IPS DF 6.9 (cell line): ENCODE measurements around the gene CPT1B.

Experiments
- DNase-seq: peaks from one replicate; pipeline ENCODE4 v3.0.0-alpha.2; 2013; ENCODE audit warnings: low read depth, low spot score
- H3K27ac ChIP-seq: one replicate; pipeline ENCODE4 v1.5.1; 2013; ENCODE audit warnings: low read length, control low read depth
- H3K27me3 ChIP-seq: 2 replicates; pipeline ENCODE4 v1.6.1; 2013; ENCODE audit warnings: mild to moderate bottlenecking, low read length; ENCODE audit not compliant: control insufficient read depth, insufficient read depth
- H3K36me3 ChIP-seq: 2 replicates; pipeline ENCODE4 v1.6.1; 2013; ENCODE audit warnings: low read length; ENCODE audit not compliant: control insufficient read depth, insufficient read depth
- H3K4me1 ChIP-seq: 2 replicates; pipeline ENCODE4 v1.6.1; 2013; ENCODE audit warnings: low read length; ENCODE audit not compliant: control insufficient read depth, insufficient read depth
- H3K4me3 ChIP-seq: 2 replicates; pipeline ENCODE4 v1.5.1; 2013; ENCODE audit warnings: mild to moderate bottlenecking, low read length
- H3K9me3 ChIP-seq: 2 replicates; pipeline ENCODE4 v1.6.1; 2013; ENCODE audit warnings: low read length, inconsistent platforms; ENCODE audit not compliant: control insufficient read depth, insufficient read depth
- WGBS: extraction: QIAGEN DNeasy Blood & Tissue Kit; methylation state at CpG from one replicate; pipeline ENCODE4 v1.1.7; 2013; ENCODE audit warnings: mixed read lengths, missing lambda C conversion rate; ENCODE audit not compliant: insufficient read length, insufficient coverage; 5-methylcytosine and 5-hydroxymethylcytosine counted together

The CPT1B gene

DNA sequence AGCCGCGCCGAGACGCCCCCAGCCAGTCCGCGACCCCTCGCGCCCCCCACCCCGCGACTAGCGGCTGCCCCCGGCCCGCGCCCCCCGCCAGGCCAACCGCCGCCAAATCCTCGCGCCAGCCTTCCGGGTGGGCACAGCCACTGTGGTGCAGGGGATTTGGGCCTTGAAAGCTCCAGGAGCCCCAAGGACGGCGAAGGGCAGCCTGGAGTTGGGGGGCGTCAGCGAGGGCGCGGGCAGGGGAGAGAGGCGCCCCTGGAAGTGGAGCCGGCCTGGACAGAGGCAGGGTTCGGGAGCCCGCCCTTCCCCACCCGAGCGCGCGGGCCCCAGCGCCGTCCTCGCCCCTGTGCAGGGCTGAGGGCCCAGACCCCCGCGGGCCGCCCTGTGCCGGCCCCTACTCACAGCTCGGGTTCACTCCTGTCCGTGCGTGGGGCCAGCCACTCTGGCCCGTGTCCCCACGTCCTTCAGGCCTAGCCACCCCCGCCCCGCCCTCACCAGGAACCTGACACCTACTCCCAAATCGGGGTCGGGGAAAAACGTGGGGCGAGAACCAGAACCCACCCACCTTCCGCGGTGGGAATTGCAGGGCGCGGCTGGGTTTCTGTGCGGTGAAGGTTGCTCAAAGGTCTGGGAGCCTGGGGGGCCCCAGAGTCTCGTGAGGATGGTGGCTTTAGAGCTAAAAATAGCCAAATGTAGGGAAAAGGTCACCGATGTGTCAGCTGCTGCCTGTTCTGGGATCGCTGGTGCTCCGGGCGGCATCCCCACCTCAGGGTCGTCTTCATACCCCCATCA, at the start of gene CPT1B:
CPT1B (minus strand) TSS at position 441 of the 789 bp plus-strand sequence. CDS start 512 bp downstream, outside the sequence.
- Histone ChIP-seq H3K4me1 (peaks cover 1% of the 10 kb centered on the region; the same call in 1 of the 2 replicates), H3K27me3 (no peaks in the 10 kb centered on the region), H3K9me3 (no peaks in the 10 kb centered on the region), H3K36me3 (no peaks in the 10 kb centered on the region), H3K27ac (no peak within 1 kb of the TSS), H3K4me3 (no peak within 1 kb of the TSS)
- WGBS, result no CpG with 5 or more reads among the region's 63 CpGs
- no peak for DNase-seq

DNA sequence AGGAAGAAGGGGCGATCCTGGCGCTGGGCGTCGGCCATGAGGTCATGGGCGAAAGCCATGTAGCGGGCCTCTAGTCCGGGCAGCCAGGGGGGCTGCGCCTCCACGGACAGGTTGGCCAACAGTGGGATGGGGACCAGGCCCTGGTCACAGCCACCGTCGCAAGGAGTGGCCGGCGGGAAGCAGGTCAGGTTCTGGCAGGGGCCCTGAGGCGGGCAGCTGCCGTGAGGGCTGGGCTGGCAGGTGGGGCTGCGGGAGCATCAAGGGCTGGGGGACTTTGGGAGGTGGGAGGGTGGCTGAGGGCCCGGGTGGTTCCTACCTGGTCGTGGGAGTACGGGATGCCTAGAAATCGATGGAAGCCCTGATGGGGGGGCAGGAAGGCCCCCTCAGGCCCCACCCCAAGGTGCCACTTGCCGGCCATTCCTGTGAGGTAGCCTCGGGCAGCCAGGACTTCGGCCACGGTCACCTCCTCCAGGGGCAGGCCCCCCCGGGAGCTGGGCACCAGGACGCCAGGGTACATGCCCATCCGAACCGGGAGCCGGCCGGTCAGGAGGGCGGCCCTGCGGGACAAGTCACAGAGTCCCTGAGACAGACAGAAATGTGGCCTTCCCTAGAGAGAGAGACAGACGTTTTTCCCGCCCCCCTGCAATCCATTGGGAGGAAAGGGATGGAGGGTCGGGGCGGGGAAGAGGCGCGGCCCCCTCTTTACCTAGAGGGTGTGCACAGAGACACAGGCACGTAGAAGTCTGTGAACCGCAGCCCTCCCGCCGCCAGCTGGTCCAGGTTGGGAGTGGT, 48.8 kb upstream of the CPT1B start:
- no peak for DNase-seq
- H3K27me3 ChIP-seq, result no peaks in the 10 kb centered on the region; the same call in 1 of the 2 replicates
- H3K27ac ChIP-seq, result no peak overlapping the region
- H3K9me3 ChIP-seq, result no peaks in the 10 kb centered on the region
- WGBS, result no CpG with 5 or more reads among the region's 42 CpGs
- peaks cover 5% of the 10 kb centered on the region for H3K4me1 ChIP-seq
- no peaks in the 10 kb centered on the region for H3K36me3 ChIP-seq
- peak overlapping the region; percentile 71; the same call in 1 of the 2 replicates for H3K4me3 ChIP-seq

DNA sequence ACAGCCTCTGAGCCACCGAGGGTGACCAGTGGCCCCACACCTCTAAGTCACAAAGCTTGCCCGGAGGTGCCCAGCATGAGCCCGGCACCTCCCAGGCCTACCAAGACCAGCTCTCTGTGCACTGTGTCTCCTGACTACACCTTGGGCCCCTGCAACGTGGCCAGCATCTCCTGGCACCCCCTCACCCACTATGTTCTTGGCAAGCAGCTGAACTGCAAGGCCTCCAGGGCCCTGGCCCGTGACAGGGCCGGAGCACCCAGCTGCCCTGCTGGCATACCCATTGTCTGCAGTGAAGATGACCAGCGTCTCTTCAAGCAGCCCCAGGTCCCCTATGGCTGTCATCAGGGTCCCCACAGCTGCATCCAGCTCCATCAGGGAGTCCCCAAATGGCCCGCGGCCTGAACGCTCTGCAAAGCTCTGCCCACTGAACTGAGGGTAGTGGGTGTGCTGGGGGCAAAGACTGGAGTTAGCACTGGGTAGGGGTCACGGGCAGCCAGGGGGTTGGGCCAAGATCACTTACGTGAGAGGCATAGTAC, 48.2 kb upstream of the CPT1B start:
- no CpG with 5 or more reads among the region's 12 CpGs for WGBS
- Histone ChIP-seq H3K4me3 (no peak overlapping the region), H3K27ac (no peak overlapping the region)

DNA sequence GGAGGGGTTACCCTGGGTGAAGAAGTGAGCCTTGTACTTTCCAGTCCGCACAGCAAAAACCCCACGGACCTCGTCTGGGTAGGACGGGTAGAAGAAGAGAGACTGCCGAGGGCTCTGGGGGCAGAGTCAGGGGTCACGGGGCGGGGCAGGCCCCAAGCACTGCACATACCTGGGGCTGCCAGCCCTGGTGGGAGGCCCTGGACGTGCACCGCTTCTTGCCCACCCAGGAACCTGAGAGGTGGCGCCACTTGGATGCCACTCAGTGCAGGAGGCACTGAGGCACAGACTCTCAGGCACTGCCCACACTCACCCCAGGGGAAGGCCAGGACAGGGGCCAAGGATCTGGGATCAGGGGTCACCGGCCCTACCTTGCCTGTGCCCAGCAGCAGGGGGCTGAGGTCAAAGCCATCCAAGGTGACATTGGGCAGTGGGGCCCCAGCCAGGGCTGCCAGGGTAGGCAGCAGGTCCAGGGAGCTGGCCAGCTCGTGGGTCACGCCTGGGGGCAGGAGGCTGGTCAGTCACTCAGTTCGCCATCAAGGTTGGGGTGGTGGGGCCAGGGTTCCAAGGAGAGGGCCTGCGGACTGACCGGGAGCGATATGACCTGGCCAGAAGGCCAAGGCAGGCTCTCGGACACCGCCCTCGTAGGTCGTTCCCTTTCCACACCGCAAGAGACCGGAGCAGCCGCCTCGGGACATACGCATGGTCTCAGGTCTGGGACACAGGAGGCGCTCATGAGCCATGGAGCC, 47.5 kb upstream of the CPT1B start:
- Histone ChIP-seq H3K27ac (no peak overlapping the region), H3K36me3 (no peaks in the 10 kb centered on the region), H3K4me3 (no peak overlapping the region), H3K9me3 (no peaks in the 10 kb centered on the region), H3K27me3 (no peaks in the 10 kb centered on the region; the same call in 1 of the 2 replicates), H3K4me1 (peaks cover 7% of the 10 kb centered on the region)
- DNase-seq, result no peak
- WGBS, result no CpG with 5 or more reads among the region's 27 CpGs

More for the DNA sequence above, 48.2 kb upstream of the CPT1B start:
- Histone ChIP-seq H3K9me3 (no peaks in the 10 kb centered on the region), H3K36me3 (no peaks in the 10 kb centered on the region), H3K27me3 (no peaks in the 10 kb centered on the region; the same call in 1 of the 2 replicates), H3K4me1 (peaks cover 5% of the 10 kb centered on the region)
- DNase-seq, result no peak

DNA sequence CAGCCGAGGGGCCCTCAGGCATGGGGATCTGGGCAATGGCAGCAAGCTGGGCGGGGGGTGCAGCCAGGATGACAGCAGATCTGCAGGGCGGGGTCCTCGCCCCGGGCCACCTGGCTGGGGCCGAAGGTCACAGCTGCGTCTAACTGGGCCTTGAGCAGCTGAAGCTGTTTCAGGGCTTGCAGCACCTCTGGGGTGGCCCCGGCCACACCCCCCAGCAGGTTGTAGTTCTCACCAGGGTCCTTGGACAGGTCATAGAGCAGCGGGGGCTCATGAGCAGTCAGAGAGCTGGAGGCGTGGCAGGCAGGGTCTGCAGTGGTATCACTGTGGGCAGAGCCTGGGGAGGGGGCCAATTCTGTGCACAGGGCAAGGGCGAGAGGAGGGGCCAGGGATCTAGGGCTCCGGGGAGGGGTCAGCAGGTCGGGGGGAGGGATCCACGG, 46.9 kb upstream of the CPT1B start:
- no CpG with 5 or more reads among the region's 14 CpGs for WGBS
- Histone ChIP-seq H3K4me1 (peaks cover 7% of the 10 kb centered on the region), H3K27ac (no peak overlapping the region), H3K27me3 (no peaks in the 10 kb centered on the region; the same call in 1 of the 2 replicates), H3K36me3 (no peaks in the 10 kb centered on the region), H3K9me3 (no peaks in the 10 kb centered on the region), H3K4me3 (no peak overlapping the region)
- DNase-seq, result no peak

DNA sequence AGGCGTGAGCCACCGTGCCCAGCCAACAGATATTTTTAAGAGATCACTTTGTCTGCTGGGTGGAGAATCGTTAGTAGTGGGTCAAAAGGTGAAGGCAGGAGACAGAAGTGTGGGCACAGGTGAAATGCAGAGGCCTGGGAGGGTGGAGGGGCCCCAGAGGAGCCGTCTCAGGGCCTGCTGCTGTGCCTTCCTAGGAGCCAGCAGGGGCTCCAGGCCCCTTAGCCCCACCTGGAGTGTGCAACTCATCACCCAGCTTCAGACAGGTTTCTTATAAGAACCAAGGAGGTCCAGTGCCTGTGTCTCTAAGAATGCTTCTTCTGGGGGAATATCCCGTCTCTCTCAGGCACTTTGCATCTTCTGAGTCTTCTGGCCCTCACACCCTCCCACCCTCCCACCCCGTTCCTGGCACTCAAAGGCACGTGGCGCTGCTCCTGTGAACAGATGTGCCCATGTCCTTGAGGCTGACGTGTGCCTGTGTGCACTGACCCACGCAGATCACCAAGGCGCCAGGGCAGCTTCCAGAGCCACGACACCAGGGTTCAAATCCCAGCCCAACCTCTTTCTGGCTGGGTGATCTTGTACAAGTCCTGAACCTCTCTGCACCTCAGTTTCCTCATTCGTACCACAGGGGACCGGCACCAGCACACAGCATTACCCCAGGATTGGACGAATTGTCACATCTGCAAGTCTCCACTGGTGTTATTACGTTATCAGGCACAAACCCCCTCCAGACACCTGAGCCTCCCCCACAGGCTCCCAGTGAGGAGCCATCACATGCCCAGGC, 46.3 kb upstream of the CPT1B start:
- Histone ChIP-seq H3K9me3 (no peaks in the 10 kb centered on the region), H3K27ac (no peak overlapping the region), H3K27me3 (no peaks in the 10 kb centered on the region; the same call in 1 of the 2 replicates), H3K4me1 (peaks cover 7% of the 10 kb centered on the region), H3K36me3 (no peaks in the 10 kb centered on the region), H3K4me3 (no peak overlapping the region)
- no peak for DNase-seq
- WGBS, result no CpG with 5 or more reads among the region's 16 CpGs

DNA sequence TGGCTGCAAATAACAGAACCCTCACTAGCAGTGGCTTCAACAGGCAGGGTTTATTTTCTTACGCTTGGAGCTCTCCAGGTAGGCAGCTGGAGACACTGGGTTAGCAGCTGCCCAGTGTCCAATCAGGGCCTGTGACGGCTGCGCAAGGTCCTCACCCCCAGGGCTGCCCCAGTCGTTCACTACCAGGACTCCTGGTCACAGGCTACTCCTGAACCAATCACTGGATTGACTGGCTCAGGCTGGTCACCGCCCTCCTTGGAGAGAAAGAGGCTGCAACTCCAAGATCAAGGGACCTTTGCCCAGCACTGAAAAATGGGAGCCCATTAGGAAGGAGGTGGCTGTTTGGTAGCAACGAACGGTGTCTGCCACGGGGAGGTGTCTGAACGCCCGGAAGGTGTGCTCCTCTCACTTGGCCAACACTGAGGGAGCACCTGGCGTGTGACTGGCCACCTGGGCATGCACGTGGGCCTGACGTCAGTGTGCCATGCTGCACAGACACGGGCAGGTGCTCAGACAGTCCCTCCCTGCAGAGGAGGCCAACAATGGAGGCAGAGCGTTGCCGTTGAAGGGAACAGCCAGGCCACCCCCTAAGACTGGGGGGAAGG, 44.6 kb upstream of the CPT1B start:
- H3K4me1 ChIP-seq, result peaks cover 2% of the 10 kb centered on the region
- no peak overlapping the region for H3K4me3 ChIP-seq
- H3K9me3 ChIP-seq, result no peaks in the 10 kb centered on the region
- no CpG with 5 or more reads among the region's 16 CpGs for WGBS
- no peak overlapping the region for H3K27ac ChIP-seq
- no peaks in the 10 kb centered on the region for H3K27me3 ChIP-seq
- no peaks in the 10 kb centered on the region for H3K36me3 ChIP-seq
- no peak for DNase-seq

DNA sequence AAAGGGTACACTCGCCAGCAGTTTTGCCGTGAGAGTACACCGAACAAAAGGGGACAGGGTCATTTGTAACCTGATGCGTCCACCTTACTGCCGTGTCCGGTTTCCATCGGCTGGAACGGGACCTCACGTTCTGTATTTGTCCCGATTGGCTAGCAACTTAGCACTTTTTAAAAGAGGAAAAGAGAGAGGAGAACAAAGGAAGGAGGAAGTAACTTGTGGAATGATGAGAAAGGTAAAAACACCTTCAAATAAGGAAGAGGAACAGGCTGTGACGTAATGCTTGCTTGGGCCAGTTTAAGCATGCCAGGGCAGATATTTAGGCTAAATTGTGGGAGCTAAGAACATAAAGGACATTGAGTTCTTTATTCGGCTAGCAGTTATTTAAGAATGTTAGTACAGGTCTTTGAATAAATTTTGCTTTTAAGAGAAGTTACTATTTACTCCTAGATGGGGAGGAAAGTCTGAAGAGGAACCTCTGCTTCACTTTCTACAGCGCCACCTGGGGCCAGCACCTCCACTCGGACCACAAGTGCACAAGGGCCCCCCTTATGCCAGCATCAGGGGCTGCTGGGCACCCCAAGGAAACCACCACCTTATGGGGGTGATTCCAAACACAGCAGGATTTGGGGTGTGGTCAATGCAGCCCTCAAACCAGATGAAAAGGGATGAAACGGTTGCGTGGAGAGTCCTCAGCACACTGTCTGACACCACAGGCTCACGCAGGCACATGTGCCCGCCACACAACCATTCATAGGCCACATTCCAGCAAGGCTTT, 43.9 kb upstream of the CPT1B start:
- no peaks in the 10 kb centered on the region for H3K27me3 ChIP-seq
- H3K4me1 ChIP-seq, result peaks cover 2% of the 10 kb centered on the region
- no peak overlapping the region for H3K27ac ChIP-seq
- no peaks in the 10 kb centered on the region for H3K9me3 ChIP-seq
- no CpG with 5 or more reads among the region's 18 CpGs for WGBS
- H3K4me3 ChIP-seq, result no peak overlapping the region
- H3K36me3 ChIP-seq, result no peaks in the 10 kb centered on the region
- DNase-seq, result no peak
